Lower leg skin (tissue), 4 donors: ENCODE measurements around the gene MXI1. TPM values are rescaled to one million over a fixed set of nuclear protein-coding genes. Genes with fewer than 3 reads are reported as not detected.

Source experiments
- DNase-seq, 2 donors: peaks; one replicate each; pipeline ENCODE4 v3.0.0-alpha.2; 2019; ENCODE audit warnings: low spot score in 2 of 2
- H3K4me3 ChIP-seq: fragments of 200-600 bp; sonication (generic); 2 replicates; pipeline ENCODE4 v1.5.1; 2017; ENCODE audit warnings: mild to moderate bottlenecking, low read depth; ENCODE audit not compliant: poor library complexity, severe bottlenecking
- CTCF ChIP-seq, 3 donors: fragments of 450-650 bp; IDR thresholded peaks; one replicate each; pipeline ENCODE4 v1.5.1; 2016; ENCODE audit warnings: antibody characterized with exemption in 3 of 3, mild to moderate bottlenecking in 3 of 3, moderate library complexity in 2 of 3
- POLR2A ChIP-seq, 2 donors: fragments of 450-650 bp; IDR thresholded peaks; one replicate each; pipeline ENCODE4 v1.6.1; 2016 to 2017; ENCODE audit warnings: antibody characterized with exemption in 2 of 2, mild to moderate bottlenecking in 1 of 2, moderate library complexity in 1 of 2
- WGBS, 2 donors: methylation state at CpG; one replicate each; pipeline ENCODE4 v1.1.5; 2018; 5-methylcytosine and 5-hydroxymethylcytosine counted together
- intact Hi-C: fragments of 100-400 bp; cut with DNase I; formaldehyde crosslinking; loops from one replicate; pipeline ENCODE4 v1.15.0; 2023; ENCODE audit warnings: low total_unique reads
- total RNA-seq, 4 donors: library from RNA; depleted of rRNA; stranded (reverse); fragments of >200 nt; gene quantifications; one replicate each; pipeline ENCODE4 v1.1.0, GENCODE V29; 2016

MXI1 gene
- total RNA-seq, 4 donors from 2014 or later = 83.9 to 112 (median 99.3) TPM

- DNase-seq = peak; percentile 38 to 93
- TF ChIP-seq POLR2A (IDR thresholded peaks at IDR 0.05) (no peak), CTCF (IDR thresholded peaks at IDR 0.05) (no peak)
- intact Hi-C loops = no loop called here
- peak overlapping the region; percentile 55 for H3K4me3 ChIP-seq
- 0% methylated on average over 30 to 45 of the region's 63 CpGs for WGBS, 2 donors
Observed at GRCh38 chr10:110209926-110210673, 2.7 kb downstream of the MXI1 start.

DNA sequence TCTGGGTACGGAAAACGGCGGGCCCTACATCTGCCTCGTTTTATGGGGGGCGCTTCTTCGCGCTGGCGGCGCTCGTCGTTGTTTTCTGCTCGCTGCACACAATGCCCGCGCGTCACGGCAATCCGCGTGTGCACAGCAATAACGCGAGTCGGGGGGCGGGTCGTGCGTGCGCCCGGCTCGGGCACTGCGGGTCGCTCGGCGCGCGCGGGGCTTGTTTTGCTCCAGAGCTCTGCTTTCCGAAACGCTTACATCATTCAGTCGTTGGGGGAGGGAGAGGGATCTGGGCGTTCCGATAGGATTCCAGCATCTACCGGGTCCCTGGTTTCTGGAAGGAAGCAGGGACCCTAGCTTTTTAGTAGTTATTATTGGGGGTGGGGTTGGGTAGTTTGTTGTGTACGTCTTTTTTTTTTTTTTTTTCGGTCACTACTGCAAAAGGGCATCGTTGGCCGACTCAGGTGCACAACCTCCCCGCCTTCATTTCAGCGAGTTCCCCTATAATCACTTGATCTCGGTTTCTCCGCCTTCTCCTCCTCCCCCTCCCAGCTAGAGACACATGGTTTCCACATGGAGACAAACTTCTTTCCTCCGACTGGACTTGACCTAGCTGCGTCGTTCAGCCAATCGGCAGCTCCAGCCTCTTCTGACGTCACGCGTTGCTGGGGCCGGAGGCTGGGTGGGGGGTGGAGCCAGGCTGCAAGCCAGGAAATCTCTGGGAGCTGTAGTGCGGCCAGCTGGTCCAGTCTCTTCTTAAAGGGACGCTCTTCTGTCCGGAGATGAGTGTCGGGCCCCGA is 3.5 kb downstream of the MXI1 start:
- 0% methylated on average over 58 to 61 of the region's 61 CpGs for WGBS, 2 donors
- DNase-seq = peak; percentile 97 to 99
- intact Hi-C loops = no loop called here
- no peak for TF ChIP-seq CTCF (IDR thresholded peaks at IDR 0.05)
- TF ChIP-seq POLR2A (IDR thresholded peaks at IDR 0.05) = peak in 1 of 2 donors; percentile 42
- H3K4me3 ChIP-seq = peak overlapping the region; percentile 55

DNA sequence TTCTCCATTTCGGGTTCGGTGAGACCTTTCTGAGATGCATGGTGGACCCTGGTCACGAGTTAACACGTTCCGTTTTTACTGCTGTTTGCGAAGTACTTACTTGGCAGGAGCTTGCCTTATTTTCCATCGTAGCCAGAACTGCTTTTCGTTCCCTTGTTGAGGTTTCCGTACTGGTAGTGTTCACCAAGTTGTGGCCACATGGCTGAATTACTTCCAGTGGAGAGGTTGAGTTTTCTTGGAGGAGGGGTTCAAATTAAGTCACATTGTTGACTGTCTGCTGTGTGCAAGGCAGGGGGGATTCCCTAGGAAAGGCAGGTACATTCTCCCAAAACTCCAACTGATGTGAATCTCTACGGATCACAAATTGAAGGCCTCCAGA is 4.0 kb downstream of the MXI1 start:
- no peak overlapping the region for H3K4me3 ChIP-seq
- DNase-seq = no peak
- intact Hi-C loops = no loop called here
- TF ChIP-seq CTCF (IDR thresholded peaks at IDR 0.05) (no peak), POLR2A (IDR thresholded peaks at IDR 0.05) (no peak)
- WGBS, 2 donors = 3% methylated on average over 10 of the region's 10 CpGs

GRCh38 chr10:110212119-110213006 is 5.0 kb downstream of the MXI1 start:
- 59 to 67% methylated on average over 5 of the region's 5 CpGs for WGBS, 2 donors
- TF ChIP-seq POLR2A (IDR thresholded peaks at IDR 0.05) = no peak
- TF ChIP-seq CTCF (IDR thresholded peaks at IDR 0.05) = no peak
- intact Hi-C loops = no loop called here
- no peak overlapping the region for H3K4me3 ChIP-seq
- DNase-seq = peak in 1 of 2 donors; percentile 68

DNA sequence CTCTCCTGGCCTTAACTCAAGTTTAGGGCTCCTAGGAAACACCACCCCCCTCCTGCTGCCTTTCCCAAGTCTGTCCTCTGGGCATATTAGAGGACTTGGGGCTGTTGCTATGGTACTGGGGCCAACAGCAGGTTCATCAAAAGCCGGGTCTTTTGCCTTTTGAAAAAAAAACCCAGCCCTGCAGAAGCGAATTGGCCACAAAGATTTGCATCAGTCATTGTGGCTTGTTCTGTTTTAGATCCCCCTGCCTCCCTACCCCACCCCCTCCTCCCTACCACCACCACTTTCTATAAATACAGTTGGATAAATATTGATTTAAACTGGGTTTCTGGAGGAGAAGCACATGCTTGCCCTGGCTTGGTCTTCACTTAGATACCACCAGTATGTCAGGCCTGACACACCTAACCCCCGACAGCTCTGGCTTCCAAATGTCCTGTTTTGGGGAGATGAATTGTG is 7.0 kb downstream of the MXI1 start:
- intact Hi-C loops = no loop called here
- TF ChIP-seq POLR2A (IDR thresholded peaks at IDR 0.05) (no peak), CTCF (IDR thresholded peaks at IDR 0.05) (no peak)
- H3K4me3 ChIP-seq = no peak overlapping the region
- no peak for DNase-seq
- 58 to 63% methylated on average over 3 of the region's 3 CpGs for WGBS, 2 donors
